Peyer's patch (tissue), 4 donors: ENCODE data around the gene BCL7B.

Experiments
- POLR2A ChIP-seq, 2 donors: fragments of 450-650 bp; IDR thresholded peaks; one replicate each; pipeline ENCODE4 v1.5.1; 2017; ENCODE audit warnings: antibody characterized with exemption in 2 of 2, mild to moderate bottlenecking in 2 of 2, moderate library complexity in 2 of 2
- TF ChIP-seq, protein P1 (sequence below), 6 experiments: fragments of 450-650 bp in 4 of 6; fragments of 200-600 bp in 2 of 6; sonication (generic) in 1 of 6; IDR thresholded peaks; one replicate each; pipeline ENCODE4 v1.5.1; 2017 to 2019; ENCODE audit warnings: antibody characterized with exemption in 6 of 6, mild to moderate bottlenecking in 3 of 6, moderate library complexity in 1 of 6

DNA sequence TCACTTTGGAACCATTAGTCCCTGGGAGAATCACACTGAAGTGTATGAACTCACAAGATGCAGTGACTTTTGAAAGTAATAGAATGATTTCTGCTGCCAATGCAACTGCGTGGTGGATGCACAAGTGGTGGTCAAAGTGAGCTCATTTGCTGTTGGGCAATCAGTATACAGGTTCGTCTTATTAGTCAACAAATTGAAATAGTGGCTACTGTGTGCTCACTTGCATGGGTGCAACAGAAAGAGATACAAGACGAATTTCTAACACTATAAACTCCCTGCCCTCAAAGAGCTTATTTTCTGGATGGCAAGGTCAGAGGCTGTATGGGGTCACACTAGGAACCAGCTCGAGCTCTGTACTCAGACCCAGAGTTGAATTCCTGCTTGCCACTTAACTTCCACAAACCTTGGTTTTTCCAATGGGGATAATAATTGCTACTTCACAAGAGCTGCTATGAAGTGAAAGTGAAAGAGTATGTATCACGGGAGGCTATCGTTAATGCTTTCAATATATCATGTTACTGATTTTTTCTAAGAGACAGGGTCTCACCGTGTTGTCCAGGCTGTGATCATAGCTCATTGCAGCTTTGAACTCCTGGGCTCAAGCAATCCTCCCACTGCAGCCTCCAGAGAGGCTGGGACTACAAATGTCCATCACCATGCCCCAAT lies 8.3 kb upstream of the BCL7B start:
- TF ChIP-seq, protein P1, sequence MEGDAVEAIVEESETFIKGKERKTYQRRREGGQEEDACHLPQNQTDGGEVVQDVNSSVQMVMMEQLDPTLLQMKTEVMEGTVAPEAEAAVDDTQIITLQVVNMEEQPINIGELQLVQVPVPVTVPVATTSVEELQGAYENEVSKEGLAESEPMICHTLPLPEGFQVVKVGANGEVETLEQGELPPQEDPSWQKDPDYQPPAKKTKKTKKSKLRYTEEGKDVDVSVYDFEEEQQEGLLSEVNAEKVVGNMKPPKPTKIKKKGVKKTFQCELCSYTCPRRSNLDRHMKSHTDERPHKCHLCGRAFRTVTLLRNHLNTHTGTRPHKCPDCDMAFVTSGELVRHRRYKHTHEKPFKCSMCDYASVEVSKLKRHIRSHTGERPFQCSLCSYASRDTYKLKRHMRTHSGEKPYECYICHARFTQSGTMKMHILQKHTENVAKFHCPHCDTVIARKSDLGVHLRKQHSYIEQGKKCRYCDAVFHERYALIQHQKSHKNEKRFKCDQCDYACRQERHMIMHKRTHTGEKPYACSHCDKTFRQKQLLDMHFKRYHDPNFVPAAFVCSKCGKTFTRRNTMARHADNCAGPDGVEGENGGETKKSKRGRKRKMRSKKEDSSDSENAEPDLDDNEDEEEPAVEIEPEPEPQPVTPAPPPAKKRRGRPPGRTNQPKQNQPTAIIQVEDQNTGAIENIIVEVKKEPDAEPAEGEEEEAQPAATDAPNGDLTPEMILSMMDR (IDR thresholded peaks at IDR 0.05): no peak
- TF ChIP-seq POLR2A (IDR thresholded peaks at IDR 0.05): no peak
